ENCODE measurements around the gene MTR. TPM values are rescaled to one million over a fixed set of nuclear protein-coding genes. Genes with fewer than 3 reads are reported as not detected.

The MTR gene
- polyA plus RNA-seq, 2 of the 4 experiments (the other 2 are of a cell fraction) = 6.2 to 12.7 TPM

- POLR2A ChIA-PET = no interaction called here
- H3K27ac ChIP-seq = no peak overlapping the region
- FAIRE-seq (no peak), DNase-seq (ENCODE audit: low read depth in 1 of 2, low spot score in 1 of 2) (no peak), ATAC-seq (no peak)
- TF ChIP-seq RNF2 (IDR thresholded peaks at IDR 0.05; ENCODE audit: borderline replicate concordance, low read depth) (no peak), BCL3 (IDR thresholded peaks at IDR 0.05) (no peak), EHMT2 (IDR thresholded peaks at IDR 0.05; ENCODE audit: low read depth) (no peak), MAZ (IDR thresholded peaks at IDR 0.05; ENCODE audit: borderline replicate concordance, low read depth, low read length) (no peak), FOSB (CRISPR knock-in tag; IDR thresholded peaks at IDR 0.05) (no peak), RCOR1 (IDR thresholded peaks at IDR 0.05; ENCODE audit: low read depth, low read length) (no peak), POLR2AphosphoS2 (conservative IDR thresholded peaks at IDR 0.05; ENCODE audit: low read length) (no peak), RFX5 (IDR thresholded peaks at IDR 0.05) (no peak), KDM5A (IDR thresholded peaks at IDR 0.05) (no peak), USF2 (IDR thresholded peaks at IDR 0.05) (no peak), BHLHE40 (IDR thresholded peaks at IDR 0.05; ENCODE audit: low read depth, low read length) (no peak), ESRRA (IDR thresholded peaks at IDR 0.05; ENCODE audit: borderline replicate concordance, low read length) (no peak), ZSCAN20 (CRISPR knock-in tag; IDR thresholded peaks at IDR 0.05) (no peak)
- TF ChIP-seq, protein P1, sequence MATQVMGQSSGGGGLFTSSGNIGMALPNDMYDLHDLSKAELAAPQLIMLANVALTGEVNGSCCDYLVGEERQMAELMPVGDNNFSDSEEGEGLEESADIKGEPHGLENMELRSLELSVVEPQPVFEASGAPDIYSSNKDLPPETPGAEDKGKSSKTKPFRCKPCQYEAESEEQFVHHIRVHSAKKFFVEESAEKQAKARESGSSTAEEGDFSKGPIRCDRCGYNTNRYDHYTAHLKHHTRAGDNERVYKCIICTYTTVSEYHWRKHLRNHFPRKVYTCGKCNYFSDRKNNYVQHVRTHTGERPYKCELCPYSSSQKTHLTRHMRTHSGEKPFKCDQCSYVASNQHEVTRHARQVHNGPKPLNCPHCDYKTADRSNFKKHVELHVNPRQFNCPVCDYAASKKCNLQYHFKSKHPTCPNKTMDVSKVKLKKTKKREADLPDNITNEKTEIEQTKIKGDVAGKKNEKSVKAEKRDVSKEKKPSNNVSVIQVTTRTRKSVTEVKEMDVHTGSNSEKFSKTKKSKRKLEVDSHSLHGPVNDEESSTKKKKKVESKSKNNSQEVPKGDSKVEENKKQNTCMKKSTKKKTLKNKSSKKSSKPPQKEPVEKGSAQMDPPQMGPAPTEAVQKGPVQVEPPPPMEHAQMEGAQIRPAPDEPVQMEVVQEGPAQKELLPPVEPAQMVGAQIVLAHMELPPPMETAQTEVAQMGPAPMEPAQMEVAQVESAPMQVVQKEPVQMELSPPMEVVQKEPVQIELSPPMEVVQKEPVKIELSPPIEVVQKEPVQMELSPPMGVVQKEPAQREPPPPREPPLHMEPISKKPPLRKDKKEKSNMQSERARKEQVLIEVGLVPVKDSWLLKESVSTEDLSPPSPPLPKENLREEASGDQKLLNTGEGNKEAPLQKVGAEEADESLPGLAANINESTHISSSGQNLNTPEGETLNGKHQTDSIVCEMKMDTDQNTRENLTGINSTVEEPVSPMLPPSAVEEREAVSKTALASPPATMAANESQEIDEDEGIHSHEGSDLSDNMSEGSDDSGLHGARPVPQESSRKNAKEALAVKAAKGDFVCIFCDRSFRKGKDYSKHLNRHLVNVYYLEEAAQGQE (IDR thresholded peaks at IDR 0.05) = no peak
- TF ChIP-seq, protein P2, sequence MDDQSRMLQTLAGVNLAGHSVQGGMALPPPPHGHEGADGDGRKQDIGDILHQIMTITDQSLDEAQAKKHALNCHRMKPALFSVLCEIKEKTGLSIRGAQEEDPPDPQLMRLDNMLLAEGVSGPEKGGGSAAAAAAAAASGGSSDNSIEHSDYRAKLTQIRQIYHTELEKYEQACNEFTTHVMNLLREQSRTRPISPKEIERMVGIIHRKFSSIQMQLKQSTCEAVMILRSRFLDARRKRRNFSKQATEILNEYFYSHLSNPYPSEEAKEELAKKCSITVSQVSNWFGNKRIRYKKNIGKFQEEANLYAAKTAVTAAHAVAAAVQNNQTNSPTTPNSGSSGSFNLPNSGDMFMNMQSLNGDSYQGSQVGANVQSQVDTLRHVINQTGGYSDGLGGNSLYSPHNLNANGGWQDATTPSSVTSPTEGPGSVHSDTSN (IDR thresholded peaks at IDR 0.05) = no peak
- no peak overlapping the region for H3K4me3 ChIP-seq
- H3K4me1 ChIP-seq = no peaks in the 10 kb centered on the region
- no peak overlapping the region for H3K4me2 ChIP-seq
- CTCF ChIA-PET = no interaction called here
- WGBS (ENCODE audit: missing lambda C conversion rate) = 96% methylated on average over 2 of the region's 2 CpGs
- H3K9me3 ChIP-seq = no peaks in the 10 kb centered on the region
Measured at GRCh38 chr1:236823559-236823958, 28.5 kb downstream of the MTR start.

- WGBS (ENCODE audit: missing lambda C conversion rate) = 88% methylated on average over 3 of the region's 3 CpGs
- H3K4me3 ChIP-seq = no peak overlapping the region
- ChIA-PET CTCF (no interaction called here), POLR2A (no interaction called here)
- ATAC-seq (no peak), DNase-seq (ENCODE audit: low read depth in 1 of 2, low spot score in 1 of 2) (no peak), FAIRE-seq (no peak)
- H3K27ac ChIP-seq = no peak overlapping the region
- H3K9me3 ChIP-seq = no peaks in the 10 kb centered on the region
- no peak overlapping the region for H3K4me2 ChIP-seq
- H3K4me1 ChIP-seq = no peaks in the 10 kb centered on the region
- TF ChIP-seq, protein P1 (IDR thresholded peaks at IDR 0.05) = no peak
- TF ChIP-seq SREBF2 (IDR thresholded peaks at IDR 0.05) (no peak), HEYL (CRISPR knock-in tag; IDR thresholded peaks at IDR 0.05) (no peak), PHF8 (IDR thresholded peaks at IDR 0.05; ENCODE audit: borderline replicate concordance, low read depth) (no peak), CHD4 (IDR thresholded peaks at IDR 0.05; ENCODE audit: borderline replicate concordance) (no peak), EHF (CRISPR knock-in tag; IDR thresholded peaks at IDR 0.05) (no peak), GATA3 (IDR thresholded peaks at IDR 0.05; ENCODE audit: borderline replicate concordance) (no peak), MAX (IDR thresholded peaks at IDR 0.05) (no peak), BHLHE40 (IDR thresholded peaks at IDR 0.05; ENCODE audit: low read depth, low read length) (no peak), TFCP2L1 (CRISPR knock-in tag; IDR thresholded peaks at IDR 0.05) (no peak), CEBPB (IDR thresholded peaks at IDR 0.05) (no peak), JUNB (IDR thresholded peaks at IDR 0.05) (no peak), ZSCAN20 (CRISPR knock-in tag; IDR thresholded peaks at IDR 0.05) (no peak)
- TF ChIP-seq, protein P3, sequence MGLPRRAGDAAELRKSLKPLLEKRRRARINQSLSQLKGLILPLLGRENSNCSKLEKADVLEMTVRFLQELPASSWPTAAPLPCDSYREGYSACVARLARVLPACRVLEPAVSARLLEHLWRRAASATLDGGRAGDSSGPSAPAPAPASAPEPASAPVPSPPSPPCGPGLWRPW (IDR thresholded peaks at IDR 0.05) = no peak
- TF ChIP-seq, protein P4, sequence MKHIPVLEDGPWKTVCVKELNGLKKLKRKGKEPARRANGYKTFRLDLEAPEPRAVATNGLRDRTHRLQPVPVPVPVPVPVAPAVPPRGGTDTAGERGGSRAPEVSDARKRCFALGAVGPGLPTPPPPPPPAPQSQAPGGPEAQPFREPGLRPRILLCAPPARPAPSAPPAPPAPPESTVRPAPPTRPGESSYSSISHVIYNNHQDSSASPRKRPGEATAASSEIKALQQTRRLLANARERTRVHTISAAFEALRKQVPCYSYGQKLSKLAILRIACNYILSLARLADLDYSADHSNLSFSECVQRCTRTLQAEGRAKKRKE (CRISPR knock-in tag; IDR thresholded peaks at IDR 0.05; ENCODE audit: low read depth) = no peak
Measured at GRCh38 chr1:236829085-236829484, 34.0 kb downstream of the MTR start.
